ENCODE measurements around the gene PFDN5. TPM values are rescaled to one million over a fixed set of nuclear protein-coding genes. Genes with fewer than 3 reads are reported as not detected.

PFDN5 gene
- total RNA-seq, 1 donor from 2014 or later, result 420 TPM

Other genes with a start within 250 kb of the PFDN5 start
- 124 TPM for gene TNS2, start 245.5 kb upstream of the PFDN5 start, total RNA-seq
- gene SPRYD3, start 216.2 kb upstream of the PFDN5 start, total RNA-seq, result 68.4 TPM
- 22.8 TPM for gene IGFBP6, start 197.9 kb upstream of the PFDN5 start, total RNA-seq
- gene SOAT2, start 192.1 kb upstream of the PFDN5 start, total RNA-seq, result 0.75 TPM
- gene ZNF740, start 114.8 kb upstream of the PFDN5 start, total RNA-seq, result 40.4 TPM
- 44.3 TPM for gene CSAD, start 114.6 kb upstream of the PFDN5 start, total RNA-seq
- 5.8 TPM for gene ITGB7, start 88.3 kb upstream of the PFDN5 start, total RNA-seq
- gene RARG, start 63.3 kb upstream of the PFDN5 start, total RNA-seq, result 41.8 TPM
- gene ESPL1, start 27.2 kb upstream of the PFDN5 start, total RNA-seq, result 1.5 TPM
- gene MYG1, start 4.2 kb downstream of the PFDN5 start, total RNA-seq, result 63.4 TPM
- 55.5 TPM for gene AAAS, start 26.1 kb downstream of the PFDN5 start, total RNA-seq
- gene SP7, start 40.8 kb downstream of the PFDN5 start, total RNA-seq, result not detected
- 104 TPM for gene SP1, start 84.6 kb downstream of the PFDN5 start, total RNA-seq
- gene AMHR2, start 128.3 kb downstream of the PFDN5 start, total RNA-seq, result 0.60 TPM
- gene PRR13, start 146.2 kb downstream of the PFDN5 start, total RNA-seq, result 326 TPM
- gene PCBP2, start 156.6 kb downstream of the PFDN5 start, total RNA-seq, result 713 TPM
- 29.2 TPM for gene MAP3K12, start 203.9 kb downstream of the PFDN5 start, total RNA-seq
- 33.3 TPM for gene TARBP2, start 205.7 kb downstream of the PFDN5 start, total RNA-seq
- gene NPFF, start 211.9 kb downstream of the PFDN5 start, total RNA-seq, result not detected